Left lung (tissue), 10 donors: ENCODE results near the gene GPR142. TPM values are rescaled to one million over a fixed set of nuclear protein-coding genes. Genes with fewer than 3 reads are reported as not detected.

ENCODE experiments used
- ATAC-seq: fragments of 200-7000 bp; cut with Tn5 transposase; one replicate; pipeline ENCODE4 v1.9.1; 2020; ENCODE audit warnings: moderate library complexity
- DNase-seq, 4 donors: peaks; one replicate each; pipeline ENCODE4 v3.0.0-alpha.2; 2013 to 2020
- H3K27ac ChIP-seq, 2 donors: fragments of 200-600 bp; sonication (generic) in 1 of 2; one replicate each; pipeline versions ENCODE4 v1.5.0 to v1.8.0; 2020 to 2021
- H3K27me3 ChIP-seq, 2 donors: fragments of 200-600 bp; sonication (generic) in 1 of 2; one replicate each; pipeline versions ENCODE4 v1.5.0 to v1.8.0; 2020 to 2021
- H3K36me3 ChIP-seq, 2 donors: fragments of 200-600 bp; sonication (generic) in 1 of 2; one replicate each; pipeline versions ENCODE4 v1.5.0 to v1.8.0; 2020 to 2021
- H3K4me1 ChIP-seq, 2 donors: fragments of 200-600 bp; one replicate each; pipeline ENCODE4 v1.8.0; 2021
- H3K4me3 ChIP-seq, 2 donors: fragments of 200-600 bp; sonication (generic) in 1 of 2; one replicate each; pipeline versions ENCODE4 v1.5.0 to v1.8.0; 2020 to 2021; ENCODE audit warnings: mild to moderate bottlenecking in 1 of 2
- H3K9me3 ChIP-seq, 2 donors: fragments of 200-600 bp; sonication (generic) in 1 of 2; one replicate each; pipeline versions ENCODE4 v1.5.0 to v1.8.0; 2020 to 2021
- CTCF ChIP-seq, 2 donors: fragments of 200-600 bp; sonication (generic) in 1 of 2; IDR thresholded peaks; one replicate each; pipeline versions ENCODE4 v1.5.0 to v1.8.0; 2021; ENCODE audit warnings: antibody characterized with exemption in 2 of 2
- intact Hi-C, 2 donors: fragments of 100-400 bp; cut with DNase I; formaldehyde crosslinking; loops; one replicate each; pipeline versions ENCODE4 v1.11.2 to v1.14.2; 2022
- polyA plus RNA-seq, 6 donors: library from polyadenylated mRNA; unstranded; fragments of 120-200 nt; gene quantifications; one replicate each; pipeline ENCODE4 v1.2.1, GENCODE V29; 2013; ENCODE audit not compliant: insufficient read length in 6 of 6
- total RNA-seq, 2 donors: library from RNA; stranded (reverse); fragmentation: NEBNext Ultra II Directional; extraction: Animal tissue kit (Norgen Biotek cat#: 25700); gene quantifications; one replicate each; pipeline ENCODE4 v1.2.1, GENCODE V29; 2021
- donor health status: DM: no; HTN: yes; CAD: no.
- donor health status: DM: no; HTN: no; CAD: no.

The GPR142 gene
- total and polyA plus RNA-seq, 8 donors, result 0.08 TPM; not detected in 6

GRCh38 chr17:74415608-74416396, 48.5 kb downstream of the GPR142 start:
- H3K4me1 ChIP-seq, result peaks cover 0 to 5% of the 10 kb centered on the region in 2 donors
- H3K36me3 ChIP-seq, result no peaks in the 10 kb centered on the region
- intact Hi-C loops, result no loop called here
- ATAC-seq (no peak), DNase-seq (no peak)
- no peaks in the 10 kb centered on the region for H3K27me3 ChIP-seq
- H3K4me3 ChIP-seq, result no peak overlapping the region
- TF ChIP-seq CTCF (IDR thresholded peaks at IDR 0.05), result no peak
- no peaks in the 10 kb centered on the region for H3K9me3 ChIP-seq
- no peak overlapping the region for H3K27ac ChIP-seq

- H3K27ac ChIP-seq, result no peak overlapping the region
Measured at GRCh38 chr17:74417178-74418045, 50.1 kb downstream of the GPR142 start.

GRCh38 chr17:74419928-74420411, 52.7 kb downstream of the GPR142 start:
- DNase-seq (no peak), ATAC-seq (no peak)
- intact Hi-C loops, result no loop called here

More at GRCh38 chr17:74417178-74418045, 50.1 kb downstream of the GPR142 start:
- intact Hi-C loops, result no loop called here
- Histone ChIP-seq H3K9me3 (no peaks in the 10 kb centered on the region), H3K36me3 (no peaks in the 10 kb centered on the region), H3K4me1 (peaks cover 0 to 5% of the 10 kb centered on the region in 2 donors), H3K27me3 (peaks cover 0 to 5% of the 10 kb centered on the region in 2 donors), H3K4me3 (no peak overlapping the region)
- TF ChIP-seq CTCF (IDR thresholded peaks at IDR 0.05), result no peak
- ATAC-seq, result peak; percentile 90
- no peak for DNase-seq

More at GRCh38 chr17:74419928-74420411, 52.7 kb downstream of the GPR142 start:
- Histone ChIP-seq H3K27ac (no peak overlapping the region), H3K9me3 (no peaks in the 10 kb centered on the region), H3K27me3 (peaks cover 0 to 11% of the 10 kb centered on the region in 2 donors), H3K36me3 (no peaks in the 10 kb centered on the region), H3K4me1 (peaks cover 0 to 5% of the 10 kb centered on the region in 2 donors), H3K4me3 (no peak overlapping the region)
- no peak for TF ChIP-seq CTCF (IDR thresholded peaks at IDR 0.05)

Other genes with a start within 250 kb of the GPR142 start
- gene RPL38, start 163.8 kb upstream of the GPR142 start, total RNA-seq, result 100 to 1,000 TPM; 624 to 726 TPM
- gene RPL38, start 163.8 kb upstream of the GPR142 start, polyA plus RNA-seq, result 1,000 to 10,000 TPM; 1,256 to 1,464 (median 1,346) TPM
- gene TTYH2, start 153.9 kb upstream of the GPR142 start, total RNA-seq, result 1 to 10 TPM; 6.9 to 7.7 TPM
- gene TTYH2, start 153.9 kb upstream of the GPR142 start, polyA plus RNA-seq, result 10 to 100 TPM; 14.8 to 22.1 (median 17.9) TPM
- 1 to 10 TPM in 1 of 2 donors, not detected in 1; 2.9 TPM for gene DNAI2, start 93.3 kb upstream of the GPR142 start, total RNA-seq
- 1 to 10 TPM in 5 of 6 donors, under 1 TPM in 1; 0.77 to 6.6 (median 4.1) TPM for gene DNAI2, start 93.3 kb upstream of the GPR142 start, polyA plus RNA-seq
- 1 to 10 TPM in 1 of 2 donors, not detected in 1; 1.5 TPM for gene KIF19, start 41.3 kb upstream of the GPR142 start, total RNA-seq
- 1 to 10 TPM in 5 of 6 donors, under 1 TPM in 1; 0.61 to 2.6 (median 1.5) TPM for gene KIF19, start 41.3 kb upstream of the GPR142 start, polyA plus RNA-seq
- gene BTBD17, start 5.6 kb upstream of the GPR142 start, total RNA-seq, result not detected
- gene BTBD17, start 5.6 kb upstream of the GPR142 start, polyA plus RNA-seq, result 1 to 10 TPM in 4 of 6 donors, under 1 TPM in 2; 0.60 to 1.2 (median 1.0) TPM
- gene GPRC5C, start 64.6 kb downstream of the GPR142 start, total RNA-seq, result 100 to 1,000 TPM in 1 of 2 donors, 10 to 100 TPM in 1; 47.8 to 107 TPM
- 10 to 100 TPM; 47.3 to 69.5 (median 54.1) TPM for gene GPRC5C, start 64.6 kb downstream of the GPR142 start, polyA plus RNA-seq
- gene CD300A, start 99.1 kb downstream of the GPR142 start, total RNA-seq, result 10 to 100 TPM in 1 of 2 donors, 1 to 10 TPM in 1; 9.1 to 35.5 TPM
- gene CD300A, start 99.1 kb downstream of the GPR142 start, polyA plus RNA-seq, result 1 to 10 TPM; 1.6 to 3.6 (median 2.1) TPM
- gene CD300LB, start 164.0 kb downstream of the GPR142 start, total RNA-seq, result 1 to 10 TPM in 1 of 2 donors, under 1 TPM in 1; 0.58 to 1.6 TPM
- under 1 TPM; 0.13 to 0.44 (median 0.23) TPM for gene CD300LB, start 164.0 kb downstream of the GPR142 start, polyA plus RNA-seq
- gene CD300C, start 178.6 kb downstream of the GPR142 start, total RNA-seq, result 10 to 100 TPM in 1 of 2 donors, 1 to 10 TPM in 1; 6.6 to 11.0 TPM
- gene CD300C, start 178.6 kb downstream of the GPR142 start, polyA plus RNA-seq, result under 1 TPM; 0.40 to 0.61 (median 0.53) TPM
- under 1 TPM in 1 of 2 donors, not detected in 1; 0.76 TPM for gene CD300H, start 200.0 kb downstream of the GPR142 start, total RNA-seq
- under 1 TPM in 2 of 6 donors, not detected in 4; 0.32 to 0.64 TPM for gene CD300H, start 200.0 kb downstream of the GPR142 start, polyA plus RNA-seq
- under 1 TPM in 1 of 2 donors, not detected in 1; 0.29 TPM for gene CD300LD, start 224.8 kb downstream of the GPR142 start, total RNA-seq
- gene CD300LD, start 224.8 kb downstream of the GPR142 start, polyA plus RNA-seq, result not detected